IMR-90 (cell line): ENCODE data around the gene LDAH.

Source experiments
- CEBPB ChIP-seq: IDR thresholded peaks from 2 replicates; pipeline ENCODE4 v1.6.1; 2012; ENCODE audit warnings: low read depth, low read length, improper control_type of control experiment
- MAZ ChIP-seq: IDR thresholded peaks from 2 replicates; pipeline ENCODE4 v1.6.1; 2012; ENCODE audit warnings: low read depth, mild to moderate bottlenecking, low read length, improper control_type of control experiment, moderate library complexity, borderline replicate concordance
- TF ChIP-seq, protein P1 (sequence below): conservative IDR thresholded peaks from 2 replicates; pipeline ENCODE4 v1.5.1; 2012; ENCODE audit warnings: mild to moderate bottlenecking, low read depth, low read length, improper control_type of control experiment

DNA sequence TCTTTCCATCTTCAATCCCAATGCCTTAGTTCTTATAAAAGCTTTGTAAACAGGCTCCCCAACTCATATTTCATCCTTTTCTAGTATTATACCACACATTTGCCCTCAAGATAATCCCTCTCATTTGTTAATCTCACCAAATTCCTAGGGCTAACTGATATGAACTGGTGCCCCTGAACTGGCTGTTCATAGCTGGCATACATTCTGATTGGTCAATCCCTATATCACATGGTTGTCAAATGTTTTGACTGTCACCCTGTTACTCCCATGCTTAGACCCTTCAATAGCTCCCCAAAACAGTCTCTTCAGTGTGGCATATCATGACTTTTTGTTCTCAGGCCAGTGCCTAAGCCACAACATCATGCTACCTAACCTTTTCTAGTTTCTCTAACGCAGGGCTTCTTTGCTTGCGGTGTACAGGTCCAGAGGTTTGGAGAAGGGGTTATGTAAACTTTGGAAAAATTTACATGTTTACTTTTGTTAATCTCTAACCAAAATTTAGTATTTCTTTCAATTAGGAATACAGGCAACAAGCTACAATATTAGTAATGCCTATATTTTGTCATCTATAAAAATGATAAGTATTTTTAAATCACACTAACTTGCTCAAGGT, 125.5 kb downstream of the LDAH start:
- no peak for TF ChIP-seq MAZ
- TF ChIP-seq, protein P1, sequence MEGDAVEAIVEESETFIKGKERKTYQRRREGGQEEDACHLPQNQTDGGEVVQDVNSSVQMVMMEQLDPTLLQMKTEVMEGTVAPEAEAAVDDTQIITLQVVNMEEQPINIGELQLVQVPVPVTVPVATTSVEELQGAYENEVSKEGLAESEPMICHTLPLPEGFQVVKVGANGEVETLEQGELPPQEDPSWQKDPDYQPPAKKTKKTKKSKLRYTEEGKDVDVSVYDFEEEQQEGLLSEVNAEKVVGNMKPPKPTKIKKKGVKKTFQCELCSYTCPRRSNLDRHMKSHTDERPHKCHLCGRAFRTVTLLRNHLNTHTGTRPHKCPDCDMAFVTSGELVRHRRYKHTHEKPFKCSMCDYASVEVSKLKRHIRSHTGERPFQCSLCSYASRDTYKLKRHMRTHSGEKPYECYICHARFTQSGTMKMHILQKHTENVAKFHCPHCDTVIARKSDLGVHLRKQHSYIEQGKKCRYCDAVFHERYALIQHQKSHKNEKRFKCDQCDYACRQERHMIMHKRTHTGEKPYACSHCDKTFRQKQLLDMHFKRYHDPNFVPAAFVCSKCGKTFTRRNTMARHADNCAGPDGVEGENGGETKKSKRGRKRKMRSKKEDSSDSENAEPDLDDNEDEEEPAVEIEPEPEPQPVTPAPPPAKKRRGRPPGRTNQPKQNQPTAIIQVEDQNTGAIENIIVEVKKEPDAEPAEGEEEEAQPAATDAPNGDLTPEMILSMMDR, result no peak
- no peak for TF ChIP-seq CEBPB
